Motor neuron (in vitro differentiated cells): ENCODE measurements around the gene FAM20A. TPM values are rescaled to one million over a fixed set of nuclear protein-coding genes. Genes with fewer than 3 reads are reported as not detected.
"Not testable (repeated sequence)": the region's sequence is repeated elsewhere in the genome, so short reads cannot be mapped to it uniquely, and the experiment has no call there.

Experiments
- ATAC-seq, 8 experiments: fragments of 200-7000 bp; cut with Tn5 transposase; replicated peaks in 6 of 8; 2 replicates each; pipeline ENCODE4 v1.8.0; 2021; ENCODE audit warnings: mild to moderate bottlenecking in 8 of 8, moderate library complexity in 8 of 8
- H3K27ac ChIP-seq, 2 donors: fragments of 250-450 bp; sonication (Bioruptor Pico); 2 replicates each; pipeline ENCODE4 v1.9.0; 2021; ENCODE audit warnings: antibody characterized with exemption in 2 of 2, mild to moderate bottlenecking in 2 of 2, moderate library complexity in 1 of 2
- H3K4me1 ChIP-seq, 2 donors: fragments of 250-450 bp; sonication (Bioruptor Pico); replicated peaks in 1 of 2; 2 replicates each; pipeline ENCODE4 v1.6.1; 2021; ENCODE audit warnings: antibody characterized with exemption in 2 of 2, mild to moderate bottlenecking in 2 of 2, moderate library complexity in 1 of 2
- H3K4me3 ChIP-seq, 5 donors: fragments of 250-450 bp; sonication (Bioruptor Pico); 2 replicates each; pipeline ENCODE4 v1.9.0; 2021; ENCODE audit warnings: antibody characterized with exemption in 5 of 5, mild to moderate bottlenecking in 5 of 5, moderate library complexity in 4 of 5
- WGBS, 10 experiments: fragments of 450-650 bp; shearing (Covaris generic); methylation state at CpG; one replicate each; pipeline ENCODE4 v1.0.0; 2022; 5-methylcytosine and 5-hydroxymethylcytosine counted together
- in situ Hi-C, 9 experiments: fragments of 400-800 bp; cut with MboI; loops; one replicate each; pipeline ENCODE4 v1.15.0; 2021; ENCODE audit warnings: low sequenced_read_pairs in 9 of 9, low pct_unique_long_range_greater_than_20kb in 2 of 9; ENCODE audit not compliant: unreplicated experiment in 9 of 9
- total RNA-seq, 8 experiments: library from RNA; unstranded; fragments of 300-600 nt; gene quantifications; 2 replicates each; pipeline versions ENCODE4 v1.2.3 to v1.2.4, GENCODE V29; 2022

FAM20A gene
- total RNA-seq, 8 experiments from 2014 or later = 1.6 to 12.1 (median 3.5) TPM

DNA sequence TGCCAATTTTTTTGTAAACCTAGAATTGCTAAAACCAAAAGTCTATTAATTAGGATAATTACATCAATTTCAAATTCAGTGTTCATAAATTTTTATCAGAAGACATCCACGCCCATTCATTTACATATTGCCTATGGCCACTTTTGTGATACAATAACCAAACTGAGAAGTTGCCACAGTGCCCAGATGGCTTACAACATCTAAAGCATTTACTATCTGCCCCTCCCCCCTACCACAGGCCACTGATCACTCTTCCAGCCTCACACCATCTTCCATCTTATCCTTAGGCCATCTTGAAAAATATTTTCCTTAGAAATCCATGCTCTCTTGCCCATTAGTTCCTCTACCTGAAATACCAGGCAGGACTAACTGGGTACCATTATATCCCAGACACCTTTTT, 95.2 kb downstream of the FAM20A start:
- in situ Hi-C loops = no loop called here
- WGBS, 10 experiments = 0 to 93% (median 25%) methylated on average over 1 of the region's 1 CpG; no CpG with 5 or more reads in 2 of the 10 experiments

GRCh38 chr17:68501074-68501473, 100.1 kb downstream of the FAM20A start:
- Histone ChIP-seq H3K4me1 (no peaks in the 10 kb centered on the region), H3K4me3 (no peak overlapping the region), H3K27ac (no peak overlapping the region)
- ATAC-seq = no peak
- in situ Hi-C loops = no loop called here
- whole genome bisulfite sequencing, 10 experiments = 59 to 100% (median 77%) methylated on average over 1 to 3 of the region's 3 CpGs; no CpG with 5 or more reads in 2 of the 10 experiments

More for the DNA sequence above, 95.2 kb downstream of the FAM20A start:
- no peak overlapping the region for H3K4me3 ChIP-seq
- no peak overlapping the region for H3K27ac ChIP-seq
- H3K4me1 ChIP-seq = peaks cover 5 to 6% of the 10 kb centered on the region in 2 donors
- ATAC-seq = peak in 3 of 8 experiments; percentile 59 to 62 (median 60)

DNA sequence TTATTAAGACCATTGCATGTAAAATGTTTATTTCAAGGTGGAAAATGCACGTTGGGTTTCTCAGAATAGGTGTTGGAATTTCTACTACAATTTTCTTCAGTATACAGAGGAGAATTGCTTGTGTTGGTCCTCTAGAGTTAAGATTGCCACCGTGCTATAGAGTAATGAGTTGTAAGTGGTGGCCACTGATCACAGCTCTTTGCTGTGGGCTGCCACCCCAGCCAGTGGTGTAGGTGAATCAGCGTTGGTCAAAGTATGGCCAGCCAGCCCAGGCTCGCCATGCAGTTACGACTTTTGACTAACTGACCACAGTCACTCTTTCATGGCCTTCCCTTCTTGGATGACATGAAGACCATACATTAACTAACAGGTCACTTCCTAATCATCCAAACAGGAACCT, 101.6 kb downstream of the FAM20A start:
- Histone ChIP-seq H3K4me3 (no peak overlapping the region), H3K27ac (no peak overlapping the region), H3K4me1 (no peaks in the 10 kb centered on the region)
- in situ Hi-C loops = no loop called here
- WGBS, 10 experiments = 25 to 93% (median 63%) methylated on average over 1 to 5 of the region's 5 CpGs; no CpG with 5 or more reads in 2 of the 10 experiments
- no peak for ATAC-seq

- in situ Hi-C loops = no loop called here
- H3K4me3 ChIP-seq = no peak overlapping the region
- WGBS, 10 experiments = 20 to 93% (median 54%) methylated on average over 1 to 6 of the region's 7 CpGs; no CpG with 5 or more reads in 2 of the 10 experiments
- ATAC-seq = no peak
- no peaks in the 10 kb centered on the region for H3K4me1 ChIP-seq
- H3K27ac ChIP-seq = no peak overlapping the region
Observed at GRCh38 chr17:68498479-68499326, 102.5 kb downstream of the FAM20A start.

DNA sequence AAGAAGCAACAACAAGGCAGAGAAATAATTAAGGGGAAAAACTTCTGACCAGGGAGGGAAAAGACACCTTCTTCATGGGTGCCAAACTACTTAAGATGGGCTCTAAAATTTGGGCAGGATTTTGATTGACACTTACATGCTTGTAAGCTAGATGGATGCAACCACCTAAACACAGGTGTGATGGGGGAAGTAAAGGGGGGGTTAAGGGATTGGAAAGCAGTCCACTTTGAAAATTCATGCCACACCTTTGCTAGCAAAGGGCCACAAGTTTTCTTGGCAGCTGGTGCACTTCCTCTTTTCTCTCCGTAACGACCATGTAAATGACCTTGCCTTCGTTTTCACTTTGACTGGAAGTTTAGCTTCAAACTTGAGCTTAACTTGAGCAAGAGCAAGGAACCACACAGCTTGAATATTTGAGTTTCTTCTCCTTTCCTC, 103.3 kb downstream of the FAM20A start:
- Histone ChIP-seq H3K4me3 (no peak overlapping the region), H3K27ac (no peak overlapping the region), H3K4me1 (no peaks in the 10 kb centered on the region)
- 12 to 80% (median 56%) methylated on average over 1 to 3 of the region's 3 CpGs for WGBS, 10 experiments
- ATAC-seq = no peak
- in situ Hi-C loops = no loop called here

- Histone ChIP-seq H3K4me1 (no peaks in the 10 kb centered on the region), H3K27ac (no peak overlapping the region), H3K4me3 (no peak overlapping the region)
- 40 to 92% (median 88%) methylated on average over 1 to 4 of the region's 4 CpGs; no CpG with 5 or more reads in 1 of the 10 experiments for WGBS, 10 experiments
- no peak for ATAC-seq
- in situ Hi-C loops = no loop called here
Observed at GRCh38 chr17:68495081-68495480, 106.1 kb downstream of the FAM20A start.

GRCh38 chr17:68492394-68493054, 108.6 kb downstream of the FAM20A start:
- WGBS, 10 experiments = 75 to 100% (median 85%) methylated on average over 1 to 8 of the region's 8 CpGs; no CpG with 5 or more reads in 3 of the 10 experiments
- H3K27ac ChIP-seq, H3K4me3 ChIP-seq, H3K4me1 ChIP-seq, ATAC-seq, in situ Hi-C loops: not testable (repeated sequence)

GRCh38 chr17:68491381-68492231, 109.6 kb downstream of the FAM20A start:
- no peaks in the 10 kb centered on the region for H3K4me1 ChIP-seq
- no peak overlapping the region for H3K27ac ChIP-seq
- H3K4me3 ChIP-seq = no peak overlapping the region
- in situ Hi-C loops = no loop called here
- WGBS, 10 experiments = 7 to 96% (median 80%) methylated on average over 2 to 11 of the region's 12 CpGs
- peak in 2 of 8 experiments; percentile 32 to 72 for ATAC-seq

GRCh38 chr17:68489919-68490318, 111.2 kb downstream of the FAM20A start:
- WGBS, 10 experiments = 78 to 100% methylated on average over 2 of the region's 4 CpGs; no CpG with 5 or more reads in 8 of the 10 experiments
- Histone ChIP-seq H3K4me3 (no peak overlapping the region), H3K27ac (no peak overlapping the region), H3K4me1 (peaks cover 0 to 2% of the 10 kb centered on the region in 2 donors)
- ATAC-seq = no peak
- in situ Hi-C loops = no loop called here

Other genes with a start within 250 kb of the FAM20A start
- 10 to 100 TPM; 11.7 to 82.8 (median 39.1) TPM for gene WIPI1, start 143.9 kb downstream of the FAM20A start, total RNA-seq
- gene PRKAR1A, start 88.9 kb downstream of the FAM20A start, total RNA-seq = 100 to 1,000 TPM; 137 to 310 (median 169) TPM